Anterior cingulate cortex (tissue), 58 donors: ENCODE data around the gene TOM1L1.

Source experiments
- DNase-seq, 58 donors: peaks; one replicate each; lab custom pipeline; 2025; lab: John Stamatoyannopoulos, UW

Gene TOM1L1

GRCh38 chr17:54941285-54941684 lies 40.6 kb downstream of the TOM1L1 start:
- DNase-seq, result no peak

GRCh38 chr17:54944796-54945195 lies 44.1 kb downstream of the TOM1L1 start:
- DNase-seq, result no peak

- DNase-seq, result no peak
Measured at GRCh38 chr17:54945231-54945630, 44.6 kb downstream of the TOM1L1 start.

GRCh38 chr17:54945671-54946070 lies 45.0 kb downstream of the TOM1L1 start:
- DNase-seq, result no peak

- no peak for DNase-seq
Measured at GRCh38 chr17:54947396-54947795, 46.7 kb downstream of the TOM1L1 start.

- no peak for DNase-seq
Measured at GRCh38 chr17:54948380-54948779, 47.7 kb downstream of the TOM1L1 start.

- no peak for DNase-seq
Measured at GRCh38 chr17:54950116-54950515, 49.5 kb downstream of the TOM1L1 start.

GRCh38 chr17:54951286-54951685 lies 50.6 kb downstream of the TOM1L1 start:
- no peak for DNase-seq

- DNase-seq, result no peak
Measured at GRCh38 chr17:54956791-54957190, 56.1 kb downstream of the TOM1L1 start.

GRCh38 chr17:54967621-54968261 lies 67.1 kb downstream of the TOM1L1 start:
- peak in 2 of 58 donors; percentile 1 to 2 for DNase-seq

- DNase-seq, result peak; percentile 56 to 98 (median 91)
Measured at GRCh38 chr17:54968262-54968987, 67.8 kb downstream of the TOM1L1 start, which contains the start of the genes COX11 and STXBP4. TSS of gene COX11 (minus strand) at chr17:54968654. CDS start at chr17:54968646, 8 bp downstream. TSS of gene STXBP4 (plus strand) at chr17:54968765. CDS start at chr17:54986220, 17,455 bp downstream.

- DNase-seq, result peak in 15 of 58 donors; percentile 11 to 74 (median 54)
Measured at GRCh38 chr17:54968988-54969332, 68.3 kb downstream of the TOM1L1 start.

- no peak for DNase-seq
Measured at GRCh38 chr17:54969658-54970572, 69.3 kb downstream of the TOM1L1 start.

GRCh38 chr17:54971147-54971546 lies 70.5 kb downstream of the TOM1L1 start:
- DNase-seq, result no peak

- DNase-seq, result no peak
Measured at GRCh38 chr17:54971901-54972300, 71.2 kb downstream of the TOM1L1 start.

- DNase-seq, result no peak
Measured at GRCh38 chr17:54972406-54973138, 71.9 kb downstream of the TOM1L1 start.

GRCh38 chr17:54974759-54975158 lies 74.1 kb downstream of the TOM1L1 start:
- no peak for DNase-seq

GRCh38 chr17:54976316-54976715 lies 75.7 kb downstream of the TOM1L1 start:
- DNase-seq, result no peak

GRCh38 chr17:54977744-54978143 lies 77.1 kb downstream of the TOM1L1 start:
- no peak for DNase-seq

- no peak for DNase-seq
Measured at GRCh38 chr17:54979657-54980056, 79.0 kb downstream of the TOM1L1 start.
